Measurements from ENCODE around the gene MLC1. TPM values are rescaled to one million over a fixed set of nuclear protein-coding genes. Genes with fewer than 3 reads are reported as not detected.
A peak's percentile ranks its signal among the peaks of the same experiment; 100 is the strongest.

MLC1 gene
- total and polyA plus RNA-seq, 5 donors: 0.14 to 1.2 (median 0.42) TPM; not detected in 1

DNA sequence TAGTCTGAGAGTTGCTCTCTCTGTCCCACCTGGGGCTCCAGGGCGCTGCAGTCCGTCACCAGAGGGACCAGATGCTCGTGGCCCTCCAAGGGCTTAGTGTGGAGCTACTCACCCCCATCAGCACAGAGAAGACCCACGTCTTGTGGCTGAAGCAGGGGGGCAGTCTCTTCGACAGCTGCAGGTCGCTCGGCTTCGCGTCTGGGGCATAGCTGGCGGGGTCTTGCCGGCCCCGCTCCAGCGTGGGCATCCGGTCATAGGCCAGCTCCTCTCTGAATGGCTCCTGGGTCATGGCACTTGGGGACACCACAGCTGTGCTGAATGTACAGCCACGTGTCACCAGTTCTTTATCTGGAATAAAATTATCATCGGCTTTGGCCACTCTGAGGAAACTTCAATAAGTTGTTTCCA lies 608 bp downstream of the MLC1 start:
- H3K4me1 ChIP-seq (ENCODE audit: control insufficient read depth, insufficient read depth, low read length): peaks cover 2% of the 10 kb centered on the region
- DNase-seq: no peak
- no peak overlapping the region for H3K4me3 ChIP-seq (ENCODE audit: low read length)
- H3K27me3 ChIP-seq (ENCODE audit: control insufficient read depth, insufficient read depth): no peaks in the 10 kb centered on the region
- no peaks in the 10 kb centered on the region for H3K9me3 ChIP-seq (ENCODE audit: control insufficient read depth, low read length)
- ATAC-seq: no peak
- 47% methylated on average over 16 of the region's 16 CpGs for WGBS
- no peak overlapping the region for H3K27ac ChIP-seq (ENCODE audit: low read length)
- intact Hi-C loops (cut with DNase I): no loop called here

DNA sequence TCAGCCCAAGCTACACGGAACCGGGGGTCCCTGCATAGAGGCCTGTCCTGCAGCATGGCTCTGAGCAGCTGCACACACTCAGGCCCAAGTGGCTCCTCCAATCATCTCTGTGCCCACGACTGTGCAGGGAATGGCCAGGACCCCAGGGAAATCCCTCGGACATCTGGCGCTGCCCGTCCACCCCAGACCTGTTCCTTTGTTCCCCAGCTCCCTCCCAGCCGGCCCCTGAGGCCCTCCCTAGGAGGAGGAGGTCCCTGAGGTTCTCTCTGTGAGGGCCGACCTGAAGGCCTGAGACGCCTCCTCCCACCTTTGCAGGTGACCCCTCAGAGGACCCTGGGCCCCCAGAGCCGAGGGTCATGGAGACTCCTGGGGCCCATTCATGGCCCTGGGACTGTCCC lies 1.1 kb downstream of the MLC1 start:
- Histone ChIP-seq H3K9me3 (ENCODE audit: control insufficient read depth, low read length) (no peaks in the 10 kb centered on the region), H3K4me3 (ENCODE audit: low read length) (no peak overlapping the region), H3K27ac (ENCODE audit: low read length) (no peak overlapping the region), H3K27me3 (ENCODE audit: control insufficient read depth, insufficient read depth) (no peaks in the 10 kb centered on the region), H3K4me1 (ENCODE audit: control insufficient read depth, insufficient read depth, low read length) (peaks cover 2% of the 10 kb centered on the region)
- 63% methylated on average over 10 of the region's 10 CpGs for WGBS
- ATAC-seq: peak in 1 of 2 donors; percentile 8
- intact Hi-C loops (cut with DNase I): no loop called here
- no peak for DNase-seq

DNA sequence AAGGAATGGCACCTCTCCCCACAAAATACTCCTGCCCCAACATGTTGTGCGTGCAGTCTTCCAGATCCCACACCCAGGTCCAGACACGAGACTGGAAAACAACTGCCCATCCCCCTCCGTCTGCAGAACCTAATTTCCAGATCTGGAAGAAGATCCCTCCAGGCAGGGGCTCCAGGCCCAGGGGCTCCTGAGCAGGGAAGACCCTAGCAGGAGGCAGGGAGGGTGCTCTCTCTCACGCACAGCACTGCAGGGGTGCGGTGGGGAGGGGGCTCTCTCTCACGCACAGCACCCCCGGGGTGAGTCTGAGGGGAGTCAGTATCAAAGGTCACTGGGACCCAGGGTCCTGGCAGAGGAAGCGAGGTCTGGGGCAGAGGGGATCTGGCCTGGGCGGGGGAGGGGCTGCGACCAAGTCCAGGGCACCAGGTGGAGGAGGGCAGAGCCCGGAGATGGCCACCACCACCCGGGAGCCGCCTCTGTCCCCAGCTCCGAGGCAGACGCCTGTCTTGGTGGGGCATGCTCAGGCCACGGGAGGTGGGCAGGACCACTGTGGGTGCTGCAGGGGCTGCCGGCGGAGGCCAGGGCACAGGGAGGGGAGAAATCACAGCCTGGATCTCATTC lies 1.7 kb downstream of the MLC1 start:
- DNase-seq (no peak), ATAC-seq (peak; percentile 9 to 12)
- WGBS: 75% methylated on average over 18 of the region's 18 CpGs
- H3K27ac ChIP-seq (ENCODE audit: low read length): no peak overlapping the region
- H3K27me3 ChIP-seq (ENCODE audit: control insufficient read depth, insufficient read depth): no peaks in the 10 kb centered on the region
- intact Hi-C loops (cut with DNase I): no loop called here
- no peaks in the 10 kb centered on the region for H3K9me3 ChIP-seq (ENCODE audit: control insufficient read depth, low read length)
- H3K4me1 ChIP-seq (ENCODE audit: control insufficient read depth, insufficient read depth, low read length): peaks cover 2% of the 10 kb centered on the region
- H3K4me3 ChIP-seq (ENCODE audit: low read length): no peak overlapping the region

DNA sequence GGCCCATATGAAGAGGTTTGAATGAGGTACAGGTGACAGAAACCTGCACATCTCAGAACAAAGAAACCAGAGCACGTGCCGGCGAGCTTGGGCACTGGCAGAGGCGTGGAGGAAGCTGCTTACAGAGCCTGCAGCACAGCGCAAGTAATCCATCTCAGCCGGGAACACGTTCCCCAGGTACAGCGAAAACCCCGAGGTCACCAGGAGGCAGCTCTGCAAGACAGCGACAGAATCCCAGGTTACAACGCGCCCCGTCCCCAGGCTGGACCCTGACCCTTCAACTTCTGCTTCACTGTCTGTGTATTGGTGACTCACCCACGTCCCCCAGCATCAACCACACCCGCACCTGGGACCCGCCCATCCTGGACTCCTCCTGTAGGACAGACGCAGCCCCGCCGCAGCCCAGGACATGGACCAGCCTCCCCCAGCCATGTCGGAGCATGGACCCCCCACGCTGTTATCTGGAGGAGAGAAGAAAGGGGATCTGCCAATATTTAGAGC lies 2.2 kb downstream of the MLC1 start:
- no peak overlapping the region for H3K4me3 ChIP-seq (ENCODE audit: low read length)
- DNase-seq (no peak), ATAC-seq (no peak)
- H3K27me3 ChIP-seq (ENCODE audit: control insufficient read depth, insufficient read depth): no peaks in the 10 kb centered on the region
- peaks cover 2% of the 10 kb centered on the region for H3K4me1 ChIP-seq (ENCODE audit: control insufficient read depth, insufficient read depth, low read length)
- 92% methylated on average over 21 of the region's 21 CpGs for WGBS
- intact Hi-C loops (cut with DNase I): no loop called here
- no peak overlapping the region for H3K27ac ChIP-seq (ENCODE audit: low read length)
- H3K9me3 ChIP-seq (ENCODE audit: control insufficient read depth, low read length): no peaks in the 10 kb centered on the region

DNA sequence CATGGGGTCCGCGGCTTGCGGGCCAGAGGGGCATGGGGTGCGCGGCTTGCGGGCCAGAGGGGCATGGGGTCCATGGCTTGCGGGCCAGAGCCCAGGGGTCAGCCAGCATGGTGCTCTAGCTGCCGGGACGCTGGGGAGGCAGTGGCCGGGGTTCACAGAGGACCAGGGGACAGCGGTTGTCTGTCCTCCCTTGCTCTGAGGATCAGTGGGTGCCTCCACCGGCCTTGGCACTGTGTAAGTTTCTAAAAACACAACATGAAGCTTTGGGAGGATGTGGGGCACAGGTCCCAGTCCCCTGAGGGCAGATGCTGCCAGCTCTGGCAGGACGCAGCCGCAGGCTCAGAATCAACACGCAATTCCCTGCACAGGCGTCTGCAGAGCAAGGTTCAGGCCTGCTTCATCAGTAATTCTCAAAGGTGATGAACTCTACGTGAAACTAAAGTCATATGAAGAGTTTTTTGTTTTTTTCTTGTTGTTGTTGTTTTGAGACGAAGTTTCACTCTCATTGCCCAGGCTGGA lies 3.0 kb downstream of the MLC1 start:
- H3K27me3 ChIP-seq (ENCODE audit: control insufficient read depth, insufficient read depth): no peaks in the 10 kb centered on the region
- H3K9me3 ChIP-seq (ENCODE audit: control insufficient read depth, low read length): no peaks in the 10 kb centered on the region
- H3K4me3 ChIP-seq (ENCODE audit: low read length): no peak overlapping the region
- no peak for ATAC-seq
- no peak for DNase-seq
- H3K27ac ChIP-seq (ENCODE audit: low read length): no peak overlapping the region
- WGBS: 87% methylated on average over 18 of the region's 18 CpGs
- H3K4me1 ChIP-seq (ENCODE audit: control insufficient read depth, insufficient read depth, low read length): peaks cover 2% of the 10 kb centered on the region
- intact Hi-C loops (cut with DNase I): no loop called here

DNA sequence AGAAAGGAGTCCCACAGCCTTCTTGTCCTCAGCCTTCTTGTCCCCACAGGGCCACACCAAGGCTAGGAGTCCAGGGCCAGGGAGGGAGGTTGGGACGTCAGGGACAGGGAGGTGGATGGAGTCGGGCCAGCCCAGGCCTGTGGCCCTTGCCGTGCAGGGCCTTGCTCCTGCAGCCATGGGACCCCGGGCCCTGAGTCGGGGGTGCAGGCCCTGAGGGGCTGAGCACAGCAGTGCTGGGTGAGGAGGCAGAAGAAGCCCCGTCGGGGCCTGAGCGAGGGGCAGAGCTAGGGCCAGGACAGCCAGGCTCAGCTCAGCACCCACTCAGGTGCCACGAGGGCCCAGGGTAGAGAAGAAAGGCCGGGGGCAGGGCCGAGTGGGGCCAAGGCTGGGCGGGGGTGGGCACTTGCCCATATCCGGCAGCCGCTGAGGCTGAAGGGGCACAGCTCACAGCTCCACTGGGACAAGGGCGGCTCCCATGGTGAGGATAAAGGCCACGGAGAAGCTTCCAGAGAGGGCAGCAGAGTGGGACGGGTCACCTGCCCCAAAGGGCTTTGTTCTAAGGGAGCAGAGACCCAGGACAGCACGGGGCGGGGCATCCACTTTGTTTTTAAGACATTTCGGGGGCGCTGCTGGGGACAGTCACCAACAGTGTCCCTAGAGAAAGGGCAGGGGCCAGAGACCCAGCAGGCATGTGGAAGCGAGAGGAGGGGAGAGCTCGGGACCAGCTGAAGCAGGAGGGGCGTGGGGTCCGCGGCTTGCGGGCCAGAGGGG lies 3.6 kb downstream of the MLC1 start:
- 89% methylated on average over 27 of the region's 27 CpGs for WGBS
- Histone ChIP-seq H3K9me3 (ENCODE audit: control insufficient read depth, low read length) (no peaks in the 10 kb centered on the region), H3K27ac (ENCODE audit: low read length) (no peak overlapping the region), H3K27me3 (ENCODE audit: control insufficient read depth, insufficient read depth) (no peaks in the 10 kb centered on the region), H3K4me3 (ENCODE audit: low read length) (no peak overlapping the region), H3K4me1 (ENCODE audit: control insufficient read depth, insufficient read depth, low read length) (peaks cover 2% of the 10 kb centered on the region)
- ATAC-seq: no peak
- DNase-seq: no peak
- intact Hi-C loops (cut with DNase I): no loop called here

DNA sequence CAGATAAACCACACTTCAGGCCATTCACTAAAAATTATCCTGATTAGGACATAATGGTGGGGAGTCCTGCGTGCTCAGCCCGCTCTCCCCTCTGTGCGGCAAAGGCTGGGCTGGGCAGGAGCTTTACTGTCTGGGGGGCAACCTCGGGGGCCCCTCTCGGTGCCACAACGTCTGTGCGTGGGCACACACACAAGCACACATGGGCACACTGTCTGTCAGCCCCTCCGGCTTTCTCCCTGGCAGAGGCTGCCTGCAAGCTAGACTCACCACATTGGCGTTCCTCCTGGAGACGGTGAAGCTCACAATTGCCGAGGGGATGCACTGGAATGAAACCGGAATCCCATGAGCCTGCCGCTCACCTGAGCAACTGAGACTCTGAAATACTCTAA lies 5.2 kb downstream of the MLC1 start:
- peaks cover 2% of the 10 kb centered on the region for H3K4me1 ChIP-seq (ENCODE audit: control insufficient read depth, insufficient read depth, low read length)
- ATAC-seq (no peak), DNase-seq (no peak)
- intact Hi-C loops (cut with DNase I): no loop called here
- no peak overlapping the region for H3K4me3 ChIP-seq (ENCODE audit: low read length)
- H3K27me3 ChIP-seq (ENCODE audit: control insufficient read depth, insufficient read depth): no peaks in the 10 kb centered on the region
- 86% methylated on average over 13 of the region's 13 CpGs for WGBS
- H3K9me3 ChIP-seq (ENCODE audit: control insufficient read depth, low read length): no peaks in the 10 kb centered on the region
- H3K27ac ChIP-seq (ENCODE audit: low read length): no peak overlapping the region

DNA sequence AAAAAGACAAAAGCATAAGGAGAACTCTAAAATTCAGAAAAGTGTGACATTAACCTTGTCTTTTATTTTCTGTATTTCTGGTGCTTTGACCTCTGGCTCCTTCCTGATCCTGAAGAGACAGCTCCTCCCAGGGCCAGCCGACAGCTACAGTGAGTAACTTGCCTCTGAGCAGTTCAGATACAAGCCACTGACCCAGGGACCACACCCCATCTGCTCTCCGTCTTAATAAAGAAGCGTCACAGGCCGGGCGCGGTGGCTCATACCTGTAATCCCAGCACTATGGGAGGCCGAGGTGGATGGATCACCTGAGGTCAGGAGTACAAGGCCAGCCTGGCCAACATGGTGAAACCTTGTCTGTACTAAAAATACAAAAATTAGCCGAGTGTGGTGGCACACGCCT lies 6.5 kb downstream of the MLC1 start:
- Histone ChIP-seq H3K4me1 (ENCODE audit: control insufficient read depth, insufficient read depth, low read length) (no peaks in the 10 kb centered on the region), H3K9me3 (ENCODE audit: control insufficient read depth, low read length) (no peaks in the 10 kb centered on the region), H3K27me3 (ENCODE audit: control insufficient read depth, insufficient read depth) (no peaks in the 10 kb centered on the region), H3K4me3 (ENCODE audit: low read length) (no peak overlapping the region), H3K27ac (ENCODE audit: low read length) (no peak overlapping the region)
- 84% methylated on average over 9 of the region's 9 CpGs for WGBS
- ATAC-seq: no peak
- DNase-seq: no peak
- intact Hi-C loops (cut with DNase I): no loop called here

DNA sequence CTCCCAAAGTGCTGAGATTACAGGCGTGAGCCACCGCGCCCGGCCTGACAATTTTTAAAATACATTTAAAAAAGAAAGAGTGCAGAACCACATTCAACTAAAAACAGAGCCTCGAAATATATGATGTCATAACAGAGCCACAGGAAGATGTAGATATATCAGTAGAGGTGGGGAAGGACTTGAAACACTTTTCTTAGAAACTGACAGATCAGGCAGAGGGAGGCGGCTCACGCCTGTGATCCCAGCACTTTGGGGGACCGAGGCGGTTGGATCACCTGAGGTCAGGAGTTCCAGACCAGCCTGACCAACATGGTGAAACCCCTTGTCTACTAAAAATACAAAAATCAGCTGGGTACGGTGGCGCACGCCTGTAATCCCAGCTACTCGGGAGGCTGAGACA lies 7.0 kb downstream of the MLC1 start:
- DNase-seq: no peak
- Histone ChIP-seq H3K9me3 (ENCODE audit: control insufficient read depth, low read length) (no peaks in the 10 kb centered on the region), H3K4me1 (ENCODE audit: control insufficient read depth, insufficient read depth, low read length) (no peaks in the 10 kb centered on the region), H3K4me3 (ENCODE audit: low read length) (no peak overlapping the region), H3K27me3 (ENCODE audit: control insufficient read depth, insufficient read depth) (no peaks in the 10 kb centered on the region), H3K27ac (ENCODE audit: low read length) (no peak overlapping the region)
- ATAC-seq: no peak
- 95% methylated on average over 13 of the region's 13 CpGs for WGBS
- intact Hi-C loops (cut with DNase I): no loop called here

DNA sequence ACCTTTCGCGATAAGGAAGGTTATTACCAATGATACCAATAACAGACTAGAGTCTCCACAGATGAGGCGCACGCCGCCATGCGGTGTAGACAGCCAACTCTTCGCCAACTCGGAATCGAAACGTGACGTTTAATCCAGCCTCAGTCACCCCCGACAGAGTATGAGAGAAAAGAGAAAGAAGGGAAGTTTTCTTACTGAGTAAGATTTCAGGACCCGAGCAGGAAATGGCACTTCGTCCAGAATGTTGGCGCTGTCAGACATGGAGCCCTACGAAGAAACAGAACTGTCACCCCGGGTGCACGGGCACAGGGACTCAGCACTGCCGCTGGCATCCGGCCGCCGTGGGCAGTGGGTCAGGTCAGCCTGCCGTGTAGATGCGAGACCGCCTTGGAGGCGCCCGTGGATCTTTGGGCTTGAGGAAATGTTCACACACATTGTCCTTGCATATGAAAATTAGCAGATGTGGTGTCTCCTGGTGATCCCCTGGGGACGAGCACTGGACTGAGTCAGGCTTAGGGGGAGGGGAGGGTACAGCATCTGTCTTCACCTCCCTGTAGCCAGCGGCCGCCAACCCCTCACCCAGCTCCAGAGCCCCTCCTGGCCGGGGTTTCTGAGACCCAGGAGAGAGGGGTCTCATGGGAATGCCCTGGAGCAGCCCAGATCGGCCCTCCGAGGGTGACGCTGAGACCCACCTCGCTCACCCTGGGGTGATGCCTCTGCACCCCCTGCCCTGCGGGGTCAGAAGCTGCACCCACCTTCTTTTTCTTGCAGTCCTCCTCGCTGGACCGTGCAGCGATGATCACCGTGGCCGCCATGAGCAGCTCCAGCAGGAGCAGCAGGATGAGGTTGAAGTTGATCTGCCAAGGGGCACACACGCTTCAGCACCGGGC lies 8.3 kb downstream of the MLC1 start:
- no peak for ATAC-seq
- H3K4me1 ChIP-seq (ENCODE audit: control insufficient read depth, insufficient read depth, low read length): no peaks in the 10 kb centered on the region
- H3K4me3 ChIP-seq (ENCODE audit: low read length): no peak overlapping the region
- H3K27me3 ChIP-seq (ENCODE audit: control insufficient read depth, insufficient read depth): no peaks in the 10 kb centered on the region
- no peak for DNase-seq
- intact Hi-C loops (cut with DNase I): no loop called here
- no peaks in the 10 kb centered on the region for H3K9me3 ChIP-seq (ENCODE audit: control insufficient read depth, low read length)
- 80% methylated on average over 43 of the region's 43 CpGs for WGBS
- H3K27ac ChIP-seq (ENCODE audit: low read length): no peak overlapping the region

All from right cardiac atrium (tissue), 5 donors.